ENCODE results near the gene TBC1D16.

The TBC1D16 gene

GRCh38 chr17:79987187-79987934 lies 48.3 kb downstream of the TBC1D16 start:
- no peak for DNase-seq

DNA sequence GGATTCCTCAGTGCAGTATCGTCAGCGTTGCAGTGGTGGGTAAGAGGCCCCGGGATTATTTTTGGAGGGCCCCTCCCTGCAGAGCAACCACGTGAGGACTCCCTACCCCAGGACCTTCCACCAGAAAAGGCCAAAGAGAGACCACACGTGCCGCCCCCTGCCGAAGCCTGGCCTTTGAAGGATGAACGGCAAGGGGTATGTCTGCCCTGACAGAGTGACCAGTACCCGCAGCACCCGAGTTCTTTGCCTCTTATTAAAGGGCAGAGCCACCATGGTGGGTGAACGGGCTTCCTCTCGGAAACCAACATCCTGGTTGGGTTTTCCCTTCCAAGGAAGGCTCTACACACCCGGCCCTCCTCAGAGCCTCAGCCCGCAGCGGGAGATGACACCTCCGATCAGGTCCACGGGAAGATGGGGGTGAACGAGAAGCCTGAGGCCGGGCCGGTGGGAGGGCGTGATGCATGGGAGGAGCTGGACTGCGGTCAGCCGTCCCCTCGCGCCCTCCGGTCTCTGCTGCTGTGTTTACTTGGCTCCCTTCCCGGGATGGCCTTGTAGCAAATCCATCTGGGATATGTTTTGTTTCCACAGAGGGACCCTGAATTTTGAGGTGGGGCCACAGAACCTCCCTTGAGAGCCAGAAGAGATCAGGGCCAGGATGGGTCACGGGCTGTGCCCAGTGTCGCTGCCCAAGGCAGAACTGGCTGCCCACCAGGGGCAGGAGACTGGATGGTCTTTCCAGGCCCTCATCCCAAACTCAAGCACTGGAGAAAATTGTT lies 49.1 kb downstream of the TBC1D16 start:
- no peak for DNase-seq

DNA sequence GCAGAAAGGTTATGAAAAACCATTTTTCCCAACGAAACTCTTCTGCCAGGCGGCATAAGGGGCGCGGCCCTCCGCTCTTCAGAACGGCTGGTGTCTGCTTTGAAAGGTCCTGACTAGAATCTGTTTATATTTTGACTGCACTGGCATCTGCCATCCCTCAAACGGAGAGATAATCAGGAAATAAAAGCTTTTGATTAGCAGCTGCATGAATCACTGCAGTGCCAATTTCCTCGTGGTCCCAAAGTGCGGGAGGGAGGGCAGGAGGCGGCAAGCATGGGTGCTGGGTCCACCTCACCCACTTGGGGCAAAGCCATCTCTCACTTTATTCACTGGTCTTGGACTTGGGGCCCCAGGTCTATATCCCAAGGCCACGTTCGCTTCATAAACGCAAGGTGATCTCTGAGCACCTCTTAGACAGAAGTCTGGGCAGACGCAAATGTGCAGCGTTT lies 49.7 kb downstream of the TBC1D16 start:
- DNase-seq: no peak

DNA sequence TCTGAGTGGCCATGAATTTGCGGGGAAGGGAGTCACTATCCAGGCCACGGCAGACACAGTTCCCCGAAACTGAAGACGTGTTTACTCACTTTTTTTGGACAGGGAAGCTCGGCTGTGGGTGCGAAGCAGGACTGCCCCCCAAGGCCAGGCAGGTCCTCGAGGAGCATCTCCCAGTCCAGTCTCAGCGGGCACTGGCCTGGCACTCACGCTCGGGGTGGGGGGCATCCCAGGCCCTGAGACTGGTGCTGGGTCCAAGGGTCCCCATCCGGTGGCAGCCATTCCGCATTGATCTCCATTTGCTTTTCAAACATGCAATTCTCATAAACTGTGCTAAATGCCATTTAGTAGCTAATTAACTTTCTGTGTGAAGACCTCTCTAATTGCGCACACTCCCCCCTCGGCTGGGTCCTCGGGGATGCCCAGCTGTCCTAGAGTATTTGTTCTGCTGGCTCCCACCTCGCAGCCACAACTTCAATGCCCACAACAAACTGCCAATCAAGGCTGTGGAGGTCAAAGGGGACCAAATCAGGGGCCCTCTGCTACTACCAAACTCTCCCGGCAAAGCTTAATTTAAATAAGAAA lies 50.2 kb downstream of the TBC1D16 start:
- no peak for DNase-seq

DNA sequence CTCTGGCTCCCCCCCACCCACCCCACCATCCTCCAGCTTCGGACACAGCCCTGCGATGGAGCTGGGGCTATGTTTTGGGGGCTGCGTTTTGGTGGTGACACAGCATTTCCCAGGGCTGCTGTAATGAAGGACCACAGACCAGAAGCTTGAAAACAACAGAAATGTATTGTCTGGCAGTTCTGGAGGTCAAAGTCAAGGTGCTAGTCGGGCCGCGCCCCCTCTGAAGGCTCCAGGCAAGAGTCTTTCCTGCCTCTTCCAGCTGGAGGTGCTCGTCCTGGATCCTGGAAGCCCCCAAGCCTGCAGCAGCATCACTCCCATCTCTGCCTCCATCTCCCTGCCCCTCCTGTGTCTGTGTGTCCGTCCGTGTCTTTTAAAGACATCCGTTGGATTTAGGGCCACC lies 50.8 kb downstream of the TBC1D16 start:
- no peak for DNase-seq

- DNase-seq: no peak
These were observed 51.4 kb downstream of the TBC1D16 start for GRCh38 chr17:79984045-79984840.

DNA sequence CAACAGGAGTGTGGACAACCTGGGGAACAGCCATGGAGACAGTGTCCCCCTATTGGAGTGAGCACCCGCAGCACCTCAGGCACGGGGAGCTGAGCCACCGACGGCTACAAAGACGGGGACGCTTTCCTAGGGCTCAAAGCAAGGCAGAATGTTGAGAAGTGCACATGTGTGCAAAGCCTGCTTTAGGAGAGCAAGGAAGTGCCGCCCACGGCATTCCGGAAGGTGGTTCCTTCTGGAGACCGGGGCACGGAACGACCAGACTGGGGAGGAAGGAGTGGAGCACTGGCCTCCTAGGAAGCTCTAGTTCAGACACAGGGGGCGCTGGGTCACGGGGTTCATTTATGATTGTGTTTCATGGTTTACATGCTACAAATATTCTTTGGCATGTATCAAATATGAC lies 52.2 kb downstream of the TBC1D16 start:
- no peak for DNase-seq

- no peak for DNase-seq
These were observed 52.7 kb downstream of the TBC1D16 start for GRCh38 chr17:79982986-79983385.

GRCh38 chr17:79981661-79982101 lies 54.0 kb downstream of the TBC1D16 start:
- no peak for DNase-seq

- DNase-seq: no peak
These were observed 54.6 kb downstream of the TBC1D16 start for GRCh38 chr17:79981090-79981489.

GRCh38 chr17:79980246-79981043 lies 55.2 kb downstream of the TBC1D16 start:
- no peak for DNase-seq

GRCh38 chr17:79979816-79980215 lies 55.9 kb downstream of the TBC1D16 start:
- no peak for DNase-seq

- DNase-seq: no peak
These were observed 56.4 kb downstream of the TBC1D16 start for GRCh38 chr17:79979221-79979741.

GRCh38 chr17:79978548-79978855 lies 57.2 kb downstream of the TBC1D16 start:
- DNase-seq: no peak

GRCh38 chr17:79977708-79978547 lies 57.7 kb downstream of the TBC1D16 start:
- DNase-seq: no peak

- no peak for DNase-seq
These were observed 58.5 kb downstream of the TBC1D16 start for GRCh38 chr17:79977161-79977631.

GRCh38 chr17:79976451-79976850 lies 59.2 kb downstream of the TBC1D16 start:
- no peak for DNase-seq

DNA sequence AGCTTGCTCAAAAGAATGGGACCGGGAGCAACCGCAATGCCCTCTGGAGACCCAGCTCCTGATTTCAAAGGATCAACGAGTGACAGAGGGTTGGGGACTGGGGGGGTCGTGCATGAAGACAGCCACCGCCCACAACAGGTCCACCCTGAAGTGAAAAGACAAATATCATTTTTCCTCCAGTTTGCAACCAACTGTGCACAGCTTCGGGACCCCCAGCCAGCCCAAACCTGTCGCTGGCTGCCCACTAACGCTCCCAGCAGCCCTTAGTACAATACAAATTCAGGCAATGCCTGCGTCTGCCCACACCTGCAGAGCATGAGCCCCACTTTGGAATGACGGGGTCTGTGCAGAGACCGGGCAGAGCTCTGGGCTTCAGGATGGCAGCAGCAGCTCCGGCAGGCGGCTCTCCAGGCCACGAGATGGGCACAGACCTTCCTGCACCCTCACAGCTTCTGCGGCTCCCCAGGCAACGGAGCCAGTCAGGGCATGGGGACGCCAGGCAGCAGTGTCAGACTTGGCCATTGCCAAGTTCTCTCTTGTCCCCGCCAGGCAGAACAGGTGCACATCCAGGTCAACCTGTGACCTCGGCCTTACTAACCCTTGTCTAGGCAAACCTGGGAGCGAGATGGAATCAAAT lies 60.1 kb downstream of the TBC1D16 start:
- DNase-seq: no peak

DNA sequence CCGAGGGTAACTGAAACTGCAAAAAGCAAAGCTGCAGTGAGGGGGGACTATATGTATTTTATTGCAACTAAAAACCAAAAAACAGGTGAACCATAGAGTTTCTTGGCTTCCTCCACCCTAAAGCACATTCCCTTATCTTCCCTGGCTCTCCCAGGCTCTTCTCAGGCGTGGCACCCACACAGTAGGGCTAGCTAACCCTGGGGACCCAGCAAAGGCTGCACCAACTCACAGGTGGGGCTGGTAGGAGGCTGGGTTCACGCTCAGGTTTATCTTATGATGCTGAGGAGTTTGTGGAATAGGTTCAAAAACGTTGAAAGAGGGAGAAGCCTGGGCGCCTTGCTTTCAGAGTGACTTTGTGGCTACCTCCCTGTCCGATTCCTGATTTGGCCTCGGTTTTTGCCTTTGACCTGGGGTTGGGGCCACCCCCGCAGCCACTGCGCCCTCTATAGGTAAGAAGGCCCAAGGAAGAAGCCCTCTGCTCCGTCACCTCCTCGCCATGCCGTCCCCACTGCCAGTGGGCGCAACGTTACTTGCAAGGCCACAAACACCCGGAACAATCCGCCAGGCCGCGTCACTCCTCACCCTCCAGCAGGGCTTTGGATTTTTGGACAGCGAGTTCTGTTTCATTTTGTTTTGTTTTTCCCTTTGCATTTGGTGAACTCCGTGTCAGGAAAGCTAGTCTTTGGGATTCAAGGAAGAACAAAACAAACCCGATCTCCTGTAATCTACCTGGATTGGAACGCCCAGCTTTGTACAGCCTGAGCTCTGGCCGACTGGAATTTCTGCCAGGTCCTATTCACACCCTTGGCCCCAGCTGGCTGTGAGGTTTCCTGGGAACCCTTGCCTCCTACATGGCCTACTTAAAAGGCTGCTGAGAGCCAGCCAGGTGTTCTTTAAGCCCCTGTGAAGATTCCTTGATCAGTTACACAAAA lies 60.8 kb downstream of the TBC1D16 start:
- DNase-seq: no peak

All from T1000 (cell line).